ENCODE data around the gene CYB5D1.

CYB5D1 gene

DNA sequence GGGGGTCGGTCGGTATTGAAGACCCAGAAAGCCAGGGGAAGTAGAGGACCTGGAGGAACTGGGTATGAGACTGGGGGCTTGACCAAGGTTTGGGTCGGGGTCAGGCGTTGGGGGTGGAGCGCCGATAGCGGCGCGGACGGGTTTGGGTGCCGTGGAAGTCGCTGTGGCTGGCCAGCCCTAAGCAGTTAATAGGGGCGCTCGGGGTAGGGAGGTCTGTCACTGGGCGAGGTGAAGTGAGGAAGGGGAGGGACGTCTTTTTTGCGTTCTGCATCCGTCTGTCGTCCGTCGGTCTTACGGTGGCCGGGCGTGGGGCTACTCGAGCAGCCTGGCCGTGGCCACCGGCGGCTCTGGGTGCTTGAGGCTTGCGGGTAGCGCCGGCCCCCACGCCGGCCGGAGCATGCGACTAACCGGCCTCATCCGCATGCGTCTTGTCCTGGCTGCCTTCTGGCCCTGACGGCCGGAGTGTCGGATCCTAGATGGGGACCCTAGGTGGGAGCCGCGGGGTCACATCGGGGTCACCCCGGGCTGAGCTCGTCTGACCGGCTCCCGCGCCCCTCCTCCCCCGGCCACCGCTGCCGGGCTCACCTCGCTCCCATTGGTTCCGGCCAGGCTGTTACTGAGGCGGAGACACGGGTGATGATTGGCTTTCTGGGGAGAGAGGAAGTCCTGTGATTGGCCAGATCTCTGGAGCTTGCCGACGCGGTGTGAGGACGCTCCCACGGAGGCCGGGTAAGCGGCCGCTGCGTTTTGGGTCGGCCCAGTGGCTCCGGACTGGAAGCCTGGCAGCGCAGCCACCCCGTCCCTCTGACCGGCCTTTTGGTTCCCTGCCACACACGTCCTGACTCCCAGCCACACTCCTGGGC lies 13.3 kb upstream of the CYB5D1 start:
- DNase-seq, result peak; percentile 56 to 71 (median 59)

DNA sequence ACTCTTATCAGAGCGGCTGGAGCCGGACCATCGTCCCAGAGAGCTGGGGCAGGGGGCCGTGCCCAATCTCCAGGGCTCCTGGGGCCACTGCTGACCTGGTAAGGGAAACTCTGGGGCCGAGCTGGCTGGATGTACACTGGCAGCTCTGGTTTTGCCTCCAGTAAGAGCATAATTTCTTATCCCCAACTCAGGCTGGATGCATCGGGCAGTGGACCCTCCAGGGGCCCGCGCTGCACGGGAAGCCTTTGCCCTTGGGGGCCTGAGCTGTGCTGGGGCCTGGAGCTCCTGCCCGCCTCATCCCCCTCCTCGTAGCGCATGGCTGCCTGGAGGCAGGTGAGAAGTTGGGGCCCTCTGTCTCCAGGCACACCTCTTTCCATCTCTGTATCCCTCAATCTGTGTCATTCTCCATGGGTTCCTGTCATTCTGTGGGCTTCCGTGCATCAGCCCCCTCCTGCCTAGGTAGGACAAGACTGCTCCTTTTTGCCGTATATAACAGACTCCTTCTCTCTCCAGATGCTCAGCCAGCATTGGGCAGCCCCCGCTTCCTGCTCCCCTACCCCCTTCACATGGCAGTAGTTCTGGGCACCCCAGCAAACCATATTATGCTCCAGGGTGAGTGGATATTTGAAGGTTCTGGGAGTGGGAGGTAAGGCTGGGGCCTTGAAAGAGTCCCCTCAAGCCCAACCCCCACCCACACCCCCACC lies 12.3 kb upstream of the CYB5D1 start:
- DNase-seq, result no peak

DNA sequence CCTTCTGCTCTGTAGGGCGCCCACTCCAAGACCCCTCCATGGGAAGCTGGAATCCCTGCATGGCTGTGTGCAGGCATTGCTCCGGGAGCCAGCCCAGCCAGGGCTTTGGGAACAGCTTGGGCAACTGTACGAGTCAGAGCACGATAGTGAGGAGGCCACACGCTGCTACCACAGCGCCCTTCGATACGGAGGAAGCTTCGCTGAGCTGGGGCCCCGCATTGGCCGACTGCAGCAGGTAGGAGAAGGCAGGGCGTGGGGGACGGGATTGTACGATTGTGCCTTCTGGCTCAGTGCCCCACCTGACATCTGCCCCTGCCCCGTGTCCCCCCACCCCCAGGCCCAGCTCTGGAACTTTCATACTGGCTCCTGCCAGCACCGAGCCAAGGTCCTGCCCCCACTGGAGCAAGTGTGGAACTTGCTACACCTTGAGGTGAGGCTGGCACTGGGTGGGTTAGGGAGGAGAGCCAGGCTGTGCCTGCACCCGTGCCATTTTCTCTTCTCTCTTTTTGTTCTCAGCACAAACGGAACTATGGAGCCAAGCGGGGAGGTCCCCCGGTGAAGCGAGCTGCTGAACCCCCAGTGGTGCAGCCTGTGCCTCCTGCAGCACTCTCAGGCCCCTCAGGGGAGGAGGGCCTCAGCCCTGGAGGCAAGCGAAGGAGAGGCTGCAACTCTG lies 11.6 kb upstream of the CYB5D1 start:
- no peak for DNase-seq

DNA sequence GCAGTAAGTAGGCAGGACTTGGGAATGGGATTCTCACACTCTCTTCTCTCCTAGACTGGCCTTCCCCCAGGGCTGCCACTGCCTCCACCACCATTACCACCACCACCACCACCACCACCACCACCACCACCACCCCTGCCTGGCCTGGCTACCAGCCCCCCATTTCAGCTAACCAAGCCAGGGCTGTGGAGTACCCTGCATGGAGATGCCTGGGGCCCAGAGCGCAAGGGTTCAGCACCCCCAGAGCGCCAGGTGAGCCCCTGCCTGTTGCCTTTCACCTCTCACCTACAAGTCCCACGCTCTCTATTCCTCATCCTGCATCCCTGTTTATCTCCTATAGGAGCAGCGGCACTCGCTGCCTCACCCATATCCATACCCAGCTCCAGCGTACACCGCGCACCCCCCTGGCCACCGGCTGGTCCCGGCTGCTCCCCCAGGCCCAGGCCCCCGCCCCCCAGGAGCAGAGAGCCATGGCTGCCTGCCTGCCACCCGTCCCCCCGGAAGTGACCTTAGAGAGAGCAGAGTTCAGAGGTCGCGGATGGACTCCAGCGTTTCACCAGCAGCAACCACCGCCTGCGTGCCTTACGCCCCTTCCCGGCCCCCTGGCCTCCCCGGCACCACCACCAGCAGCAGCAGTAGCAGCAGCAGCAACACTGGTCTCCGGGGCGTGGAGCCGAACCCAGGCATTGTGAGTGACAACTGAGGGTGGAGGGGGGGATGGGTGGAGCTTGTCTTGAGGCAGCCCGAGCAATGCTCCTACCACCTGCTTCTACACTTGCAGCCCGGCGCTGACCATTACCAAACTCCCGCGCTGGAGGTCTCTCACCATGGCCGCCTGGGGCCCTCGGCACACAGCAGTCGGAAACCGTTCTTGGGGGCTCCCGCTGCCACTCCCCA lies 10.8 kb upstream of the CYB5D1 start:
- no peak for DNase-seq

DNA sequence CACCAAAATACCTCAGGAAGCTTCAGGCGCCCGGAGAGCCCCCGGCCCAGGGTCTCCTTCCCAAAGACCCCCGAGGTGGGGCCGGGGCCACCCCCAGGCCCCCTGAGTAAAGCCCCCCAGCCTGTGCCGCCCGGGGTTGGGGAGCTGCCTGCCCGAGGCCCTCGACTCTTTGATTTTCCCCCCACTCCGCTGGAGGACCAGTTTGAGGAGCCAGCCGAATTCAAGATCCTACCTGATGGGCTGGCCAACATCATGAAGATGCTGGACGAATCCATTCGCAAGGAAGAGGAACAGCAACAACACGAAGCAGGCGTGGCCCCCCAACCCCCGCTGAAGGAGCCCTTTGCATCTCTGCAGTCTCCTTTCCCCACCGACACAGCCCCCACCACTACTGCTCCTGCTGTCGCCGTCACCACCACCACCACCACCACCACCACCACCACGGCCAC lies 9.6 kb upstream of the CYB5D1 start:
- no peak for DNase-seq

DNA sequence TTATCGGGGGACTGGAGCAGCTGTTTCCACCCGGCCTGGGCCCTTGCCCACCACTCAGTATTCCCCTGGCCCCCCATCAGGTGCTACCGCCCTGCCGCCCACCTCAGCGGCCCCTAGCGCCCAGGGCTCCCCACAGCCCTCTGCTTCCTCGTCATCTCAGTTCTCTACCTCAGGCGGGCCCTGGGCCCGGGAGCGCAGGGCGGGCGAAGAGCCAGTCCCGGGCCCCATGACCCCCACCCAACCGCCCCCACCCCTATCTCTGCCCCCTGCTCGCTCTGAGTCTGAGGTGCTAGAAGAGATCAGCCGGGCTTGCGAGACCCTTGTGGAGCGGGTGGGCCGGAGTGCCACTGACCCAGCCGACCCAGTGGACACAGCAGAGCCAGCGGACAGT lies 9.1 kb upstream of the CYB5D1 start:
- DNase-seq, result no peak

DNA sequence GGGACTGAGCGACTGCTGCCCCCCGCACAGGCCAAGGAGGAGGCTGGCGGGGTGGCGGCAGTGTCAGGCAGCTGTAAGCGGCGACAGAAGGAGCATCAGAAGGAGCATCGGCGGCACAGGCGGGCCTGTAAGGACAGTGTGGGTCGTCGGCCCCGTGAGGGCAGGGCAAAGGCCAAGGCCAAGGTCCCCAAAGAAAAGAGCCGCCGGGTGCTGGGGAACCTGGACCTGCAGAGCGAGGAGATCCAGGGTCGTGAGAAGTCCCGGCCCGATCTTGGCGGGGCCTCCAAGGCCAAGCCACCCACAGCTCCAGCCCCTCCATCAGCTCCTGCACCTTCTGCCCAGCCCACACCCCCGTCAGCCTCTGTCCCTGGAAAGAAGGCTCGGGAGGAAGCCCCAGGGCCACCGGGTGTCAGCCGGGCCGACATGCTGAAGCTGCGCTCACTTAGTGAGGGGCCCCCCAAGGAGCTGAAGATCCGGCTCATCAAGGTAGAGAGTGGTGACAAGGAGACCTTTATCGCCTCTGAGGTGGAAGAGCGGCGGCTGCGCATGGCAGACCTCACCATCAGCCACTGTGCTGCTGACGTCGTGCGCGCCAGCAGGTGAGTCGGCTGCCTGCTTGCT lies 8.6 kb upstream of the CYB5D1 start:
- DNase-seq, result no peak

DNA sequence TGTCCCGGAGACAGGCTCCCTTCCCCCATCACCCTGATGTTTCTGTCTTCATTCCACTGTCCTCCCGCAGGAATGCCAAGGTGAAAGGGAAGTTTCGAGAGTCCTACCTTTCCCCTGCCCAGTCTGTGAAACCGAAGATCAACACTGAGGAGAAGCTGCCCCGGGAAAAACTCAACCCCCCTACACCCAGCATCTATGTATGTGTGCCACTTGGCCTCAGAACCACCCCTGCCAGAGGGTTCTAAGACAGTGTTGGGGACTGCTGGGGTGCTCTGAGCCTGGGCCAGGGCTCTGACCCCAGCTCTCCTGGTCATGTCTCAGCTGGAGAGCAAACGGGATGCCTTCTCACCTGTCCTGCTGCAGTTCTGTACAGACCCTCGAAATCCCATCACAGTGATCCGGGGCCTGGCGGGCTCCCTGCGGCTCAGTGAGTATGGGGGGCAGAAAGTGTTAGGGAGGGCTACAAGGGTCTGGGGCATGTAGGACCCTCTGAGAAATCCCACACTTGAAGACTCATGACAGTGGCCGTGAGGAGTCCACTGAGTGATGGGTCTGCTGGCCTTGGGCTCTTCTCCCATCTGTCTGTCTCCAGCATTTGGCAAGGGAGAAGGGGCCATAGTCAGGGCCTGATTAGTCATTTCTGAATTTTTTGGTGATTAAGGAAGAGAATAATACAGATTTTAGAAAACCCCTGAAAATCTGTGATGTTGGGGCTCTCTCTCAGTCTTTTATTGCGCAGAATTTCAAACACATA lies 7.9 kb upstream of the CYB5D1 start:
- DNase-seq, result no peak

DNA sequence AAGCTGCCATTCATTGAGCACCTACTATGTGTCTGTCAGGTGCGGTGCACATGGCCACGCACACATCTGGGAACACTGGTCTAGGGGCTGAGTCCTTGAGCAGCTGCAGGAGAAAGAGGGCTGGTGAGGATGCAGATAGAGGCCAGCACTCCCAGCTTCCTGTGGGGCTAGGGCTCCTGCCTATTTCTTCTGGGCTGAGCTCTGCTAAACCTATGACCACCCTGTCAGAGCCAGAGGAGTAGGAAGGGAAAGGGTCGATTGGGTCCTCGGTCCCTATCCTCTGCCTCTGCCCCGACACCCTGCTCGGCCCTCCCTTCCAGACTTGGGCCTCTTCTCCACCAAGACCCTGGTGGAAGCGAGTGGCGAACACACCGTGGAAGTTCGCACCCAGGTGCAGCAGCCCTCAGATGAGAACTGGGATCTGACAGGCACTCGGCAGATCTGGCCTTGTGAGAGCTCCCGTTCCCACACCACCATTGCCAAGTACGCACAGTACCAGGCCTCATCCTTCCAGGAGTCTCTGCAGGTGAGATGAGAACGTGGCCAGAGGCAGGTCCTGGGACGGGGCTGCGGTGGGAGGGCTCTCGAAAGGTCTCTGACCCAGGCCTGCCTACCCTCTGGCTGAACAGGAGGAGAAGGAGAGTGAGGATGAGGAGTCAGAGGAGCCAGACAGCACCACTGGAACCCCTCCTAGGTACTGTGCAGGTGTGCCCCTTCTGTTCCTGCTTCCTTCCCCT lies 6.9 kb upstream of the CYB5D1 start:
- DNase-seq, result no peak

DNA sequence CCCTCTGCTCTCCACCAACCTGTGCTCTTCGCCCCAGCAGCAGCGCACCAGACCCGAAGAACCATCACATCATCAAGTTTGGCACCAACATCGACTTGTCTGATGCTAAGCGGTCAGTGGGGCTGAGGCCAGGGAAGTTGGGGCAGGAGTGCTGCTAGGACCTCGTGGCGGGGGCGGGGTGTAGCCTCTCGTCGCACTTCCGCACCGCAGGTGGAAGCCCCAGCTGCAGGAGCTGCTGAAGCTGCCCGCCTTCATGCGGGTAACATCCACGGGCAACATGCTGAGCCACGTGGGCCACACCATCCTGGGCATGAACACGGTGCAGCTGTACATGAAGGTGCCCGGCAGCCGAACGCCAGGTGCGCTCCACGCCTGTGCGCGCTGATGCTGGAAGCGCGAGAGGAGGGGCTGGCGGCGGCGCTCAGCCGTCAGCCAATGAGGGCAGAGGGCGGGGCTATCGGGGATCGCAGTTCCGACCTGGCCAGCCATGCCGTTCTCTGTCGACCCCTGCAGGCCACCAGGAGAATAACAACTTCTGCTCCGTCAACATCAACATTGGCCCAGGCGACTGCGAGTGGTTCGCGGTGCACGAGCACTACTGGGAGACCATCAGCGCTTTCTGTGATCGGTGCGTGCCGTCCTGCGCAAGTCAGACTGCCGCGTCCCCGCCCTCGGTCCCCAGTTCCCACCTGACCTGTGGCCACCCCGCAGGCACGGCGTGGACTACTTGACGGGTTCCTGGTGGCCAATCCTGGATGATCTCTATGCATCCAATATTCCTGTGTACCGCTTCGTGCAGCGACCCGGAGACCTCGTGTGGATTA lies 6.2 kb upstream of the CYB5D1 start:
- peak; percentile 68 to 94 (median 82) for DNase-seq

DNA sequence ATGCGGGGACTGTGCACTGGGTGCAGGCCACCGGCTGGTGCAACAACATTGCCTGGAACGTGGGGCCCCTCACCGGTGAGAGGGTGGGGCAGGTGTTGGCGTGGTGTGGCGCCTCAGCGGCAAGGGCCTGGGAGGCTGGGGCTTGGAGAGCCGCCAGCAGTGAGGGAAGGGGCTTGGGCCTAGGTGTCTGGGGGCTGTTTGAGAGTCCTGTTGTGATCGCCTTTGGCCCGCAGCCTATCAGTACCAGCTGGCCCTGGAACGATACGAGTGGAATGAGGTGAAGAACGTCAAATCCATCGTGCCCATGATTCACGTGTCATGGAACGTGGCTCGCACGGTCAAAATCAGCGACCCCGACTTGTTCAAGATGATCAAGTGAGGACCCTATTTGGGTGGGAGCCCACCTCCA lies 5.5 kb upstream of the CYB5D1 start:
- DNase-seq, result no peak

DNA sequence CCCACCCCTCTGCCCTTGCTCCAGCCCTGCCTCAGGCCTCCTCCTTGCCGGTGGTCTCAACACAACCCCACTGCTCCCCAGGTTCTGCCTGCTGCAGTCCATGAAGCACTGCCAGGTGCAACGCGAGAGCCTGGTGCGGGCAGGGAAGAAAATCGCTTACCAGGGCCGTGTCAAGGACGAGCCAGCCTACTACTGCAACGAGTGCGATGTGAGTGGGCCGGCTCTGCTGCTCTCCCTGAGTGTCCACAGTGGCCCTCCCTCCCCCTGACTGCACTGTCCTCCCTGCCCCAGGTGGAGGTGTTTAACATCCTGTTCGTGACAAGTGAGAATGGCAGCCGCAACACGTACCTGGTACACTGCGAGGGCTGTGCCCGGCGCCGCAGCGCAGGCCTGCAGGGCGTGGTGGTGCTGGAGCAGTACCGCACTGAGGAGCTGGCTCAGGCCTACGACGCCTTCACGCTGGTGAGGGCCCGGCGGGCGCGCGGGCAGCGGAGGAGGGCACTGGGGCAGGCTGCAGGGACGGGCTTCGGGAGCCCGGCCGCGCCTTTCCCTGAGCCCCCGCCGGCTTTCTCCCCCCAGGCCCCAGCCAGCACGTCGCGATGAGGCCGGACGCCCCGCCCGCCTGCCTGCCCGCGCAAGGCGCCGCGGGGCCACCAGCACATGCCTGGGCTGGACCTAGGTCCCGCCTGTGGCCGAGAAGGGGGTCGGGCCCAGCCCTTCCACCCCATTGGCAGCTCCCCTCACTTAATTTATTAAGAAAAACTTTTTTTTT lies 4.7 kb upstream of the CYB5D1 start:
- no peak for DNase-seq

DNA sequence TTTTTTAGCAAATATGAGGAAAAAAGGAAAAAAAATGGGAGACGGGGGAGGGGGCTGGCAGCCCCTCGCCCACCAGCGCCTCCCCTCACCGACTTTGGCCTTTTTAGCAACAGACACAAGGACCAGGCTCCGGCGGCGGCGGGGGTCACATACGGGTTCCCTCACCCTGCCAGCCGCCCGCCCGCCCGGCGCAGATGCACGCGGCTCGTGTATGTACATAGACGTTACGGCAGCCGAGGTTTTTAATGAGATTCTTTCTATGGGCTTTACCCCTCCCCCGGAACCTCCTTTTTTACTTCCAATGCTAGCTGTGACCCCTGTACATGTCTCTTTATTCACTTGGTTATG lies 4.1 kb upstream of the CYB5D1 start:
- DNase-seq, result no peak

DNA sequence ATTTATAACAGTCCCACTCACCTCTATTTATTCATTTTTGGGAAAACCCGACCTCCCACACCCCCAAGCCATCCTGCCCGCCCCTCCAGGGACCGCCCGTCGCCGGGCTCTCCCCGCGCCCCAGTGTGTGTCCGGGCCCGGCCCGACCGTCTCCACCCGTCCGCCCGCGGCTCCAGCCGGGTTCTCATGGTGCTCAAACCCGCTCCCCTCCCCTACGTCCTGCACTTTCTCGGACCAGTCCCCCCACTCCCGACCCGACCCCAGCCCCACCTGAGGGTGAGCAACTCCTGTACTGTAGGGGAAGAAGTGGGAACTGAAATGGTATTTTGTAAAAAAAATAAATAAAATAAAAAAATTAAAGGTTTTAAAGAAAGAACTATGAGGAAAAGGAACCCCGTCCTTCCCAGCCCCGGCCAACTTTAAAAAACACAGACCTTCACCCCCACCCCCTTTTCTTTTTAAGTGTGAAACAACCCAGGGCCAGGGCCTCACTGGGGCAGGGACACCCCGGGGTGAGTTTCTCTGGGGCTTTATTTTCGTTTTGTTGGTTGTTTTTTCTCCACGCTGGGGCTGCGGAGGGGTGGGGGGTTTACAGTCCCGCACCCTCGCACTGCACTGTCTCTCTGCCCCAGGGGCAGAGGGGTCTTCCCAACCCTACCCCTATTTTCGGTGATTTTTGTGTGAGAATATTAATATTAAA lies 3.6 kb upstream of the CYB5D1 start:
- DNase-seq, result no peak

DNA sequence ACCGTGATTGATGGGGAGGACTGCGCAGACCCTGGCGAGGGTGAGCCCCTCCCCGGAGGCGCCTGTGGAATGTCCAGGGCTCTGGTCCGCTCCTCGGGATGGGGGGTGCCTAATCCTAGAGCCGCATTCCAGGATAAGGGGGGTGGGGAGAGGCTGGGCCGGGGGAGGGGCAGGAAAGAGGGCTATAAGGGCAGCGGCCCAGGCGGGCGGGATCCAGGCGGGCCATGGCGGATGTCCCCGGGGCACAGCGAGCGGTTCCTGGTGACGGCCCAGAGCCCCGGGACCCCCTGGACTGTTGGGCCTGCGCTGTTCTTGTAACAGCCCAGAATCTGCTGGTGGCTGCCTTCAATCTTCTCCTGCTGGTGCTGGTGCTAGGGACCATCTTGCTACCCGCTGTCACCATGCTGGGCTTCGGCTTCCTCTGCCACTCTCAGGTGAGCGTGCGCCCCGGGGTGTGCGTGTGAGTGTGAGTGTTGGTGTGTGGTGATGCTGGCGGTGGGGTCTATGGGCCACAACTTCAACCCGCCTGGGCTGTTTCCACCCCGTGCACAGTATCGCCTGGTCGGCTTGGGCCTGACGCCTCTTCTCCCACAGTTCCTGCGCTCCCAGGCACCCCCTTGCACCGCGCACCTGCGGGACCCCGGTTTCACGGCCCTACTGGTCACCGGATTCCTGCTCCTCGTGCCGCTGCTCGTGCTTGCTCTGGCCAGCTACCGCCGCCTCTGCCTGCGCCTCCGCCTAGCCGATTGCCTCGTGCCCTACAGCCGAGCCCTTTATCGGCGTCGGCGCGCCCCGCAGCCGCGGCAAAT lies 2.7 kb upstream of the CYB5D1 start, which contains the start of gene TMEM88:
TMEM88 (plus strand) TSS at position 216 of the 809 bp plus-strand sequence; CDS start at position 225, 9 bp downstream.
- no peak for DNase-seq

DNA sequence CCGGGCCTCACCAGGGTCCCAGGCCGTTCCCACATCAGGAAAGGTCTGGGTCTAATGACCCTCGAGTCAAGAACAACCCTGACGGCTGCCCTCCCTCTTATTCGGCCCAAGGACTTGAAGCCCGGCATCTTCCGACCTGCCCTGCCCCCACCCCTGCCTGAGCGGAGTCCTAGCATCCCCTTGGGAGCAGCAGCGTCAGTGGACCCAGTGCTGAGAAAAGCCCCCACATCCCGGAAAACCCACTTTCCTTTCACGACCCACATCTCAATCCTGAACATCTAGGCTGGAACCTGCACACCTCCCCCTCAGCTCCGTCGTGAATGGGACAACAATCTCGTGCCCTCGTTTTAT lies 2.2 kb upstream of the CYB5D1 start:
- no peak for DNase-seq

DNA sequence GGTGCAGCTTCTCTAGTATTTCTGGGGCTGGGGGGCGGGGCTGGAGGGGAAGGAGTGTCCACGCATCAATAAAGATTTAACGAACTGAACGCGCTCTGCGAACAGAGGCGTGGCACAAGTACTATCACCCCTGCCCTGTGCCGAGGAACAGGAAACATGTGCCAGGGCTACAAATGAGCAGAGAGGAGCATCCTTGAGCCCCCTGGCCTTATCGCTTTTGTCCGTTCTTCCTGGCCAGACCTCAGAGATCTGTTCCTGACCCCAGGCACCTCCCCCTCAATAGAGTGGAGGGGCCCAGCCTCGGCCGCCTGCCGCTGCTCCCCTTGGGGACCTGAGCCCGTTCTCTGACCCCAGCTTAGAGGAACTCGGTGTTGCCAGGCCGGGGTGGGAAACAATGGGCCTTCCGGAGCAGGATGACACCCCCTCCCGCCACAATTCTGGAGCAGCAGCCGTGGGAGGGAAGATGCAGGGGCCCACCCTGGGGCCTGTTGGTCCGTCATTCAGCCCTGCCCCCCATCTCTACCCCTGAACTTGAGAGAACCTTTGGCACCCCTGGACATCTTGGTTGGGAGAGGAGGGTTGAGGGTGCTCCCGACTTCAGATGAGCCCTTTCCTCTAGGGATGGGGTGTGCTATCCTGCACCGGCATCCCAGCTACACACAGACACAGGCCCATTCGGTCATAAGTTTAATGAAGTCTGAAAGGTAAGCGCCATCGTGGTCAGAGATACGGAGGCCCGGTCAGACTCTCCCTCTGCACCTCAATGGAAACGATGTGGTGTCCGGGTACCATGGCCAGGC lies 1.6 kb upstream of the CYB5D1 start:
- DNase-seq, result no peak
